NCI-H748 treated with DMSO at 0.1 percent for 48 hours (cell line): ENCODE results near the gene UBE2J2.
A peak's percentile ranks its signal among the peaks of the same experiment; 100 is the strongest.

Experiments
- DNase-seq: peaks from one replicate; lab custom pipeline; 2025; lab: John Stamatoyannopoulos, UW

The UBE2J2 gene

DNA sequence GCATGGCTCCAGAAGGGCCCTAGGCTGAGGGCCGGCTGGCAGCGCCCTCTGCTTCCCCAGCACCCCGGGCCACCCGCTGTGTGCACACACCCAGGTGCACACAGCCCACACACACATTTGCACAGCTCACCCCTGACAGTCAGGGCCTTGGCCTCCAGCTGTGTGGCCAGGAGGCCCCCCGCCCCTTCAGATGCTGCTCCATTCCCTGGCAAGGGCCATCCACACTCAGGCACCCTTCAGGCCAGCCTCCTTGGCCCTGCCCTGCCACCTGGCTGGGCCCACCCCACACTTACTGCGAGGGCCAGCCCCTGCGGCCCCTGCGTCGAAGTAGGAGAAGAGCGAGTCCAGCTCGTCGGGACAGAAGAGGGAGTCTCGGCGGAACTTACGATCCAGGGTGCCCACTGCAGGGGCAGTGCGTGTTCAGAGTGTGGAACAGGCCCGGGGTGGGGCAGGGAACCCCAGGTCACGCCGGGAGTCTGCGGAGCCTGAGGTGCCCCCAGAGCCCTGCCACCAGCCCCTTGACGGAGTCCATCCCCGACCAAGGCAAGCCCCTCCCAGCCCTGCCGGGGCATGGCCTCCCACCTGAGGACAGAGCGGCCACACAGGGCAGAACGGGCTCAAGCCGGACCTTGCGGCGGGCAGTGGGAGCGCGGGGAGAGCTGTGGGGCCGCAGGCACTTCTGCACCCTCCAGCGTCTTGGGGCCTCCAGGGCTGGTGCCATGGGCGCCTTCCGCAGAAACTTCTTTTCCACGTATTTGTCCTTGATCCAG lies 21.7 kb upstream of the UBE2J2 start:
- no peak for DNase-seq

DNA sequence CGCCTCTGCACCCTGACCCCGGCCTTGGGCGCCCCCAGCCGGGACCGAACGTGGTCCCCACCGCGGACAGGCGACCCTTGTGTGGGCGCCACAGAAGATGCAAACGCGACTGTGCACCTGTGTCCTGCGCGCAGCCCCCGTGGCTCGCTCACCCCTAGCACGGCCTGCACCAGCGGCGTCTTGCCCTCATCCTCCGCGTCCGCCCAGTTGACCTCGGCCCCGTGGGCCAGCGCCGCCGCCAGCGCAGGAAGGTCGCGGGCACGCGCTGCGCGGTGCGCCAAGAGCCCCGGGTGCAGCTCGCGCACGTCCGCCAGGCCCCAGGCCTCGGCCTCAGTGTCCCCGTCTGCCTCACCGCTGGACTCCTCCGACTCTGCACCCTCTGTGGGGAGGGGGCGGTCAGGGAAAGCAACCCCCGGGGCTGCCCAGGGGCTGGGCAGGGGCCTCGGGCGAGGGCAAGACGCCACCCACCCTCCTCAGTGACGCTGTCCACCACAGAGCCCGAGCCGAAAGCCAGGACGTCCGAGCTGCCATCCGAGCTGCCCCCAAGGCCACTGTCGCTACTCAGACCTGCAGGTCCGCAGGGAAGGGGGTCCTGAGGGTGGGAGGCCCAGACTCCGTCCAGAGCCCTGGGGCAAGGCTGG lies 20.7 kb upstream of the UBE2J2 start:
- DNase-seq, result no peak

DNA sequence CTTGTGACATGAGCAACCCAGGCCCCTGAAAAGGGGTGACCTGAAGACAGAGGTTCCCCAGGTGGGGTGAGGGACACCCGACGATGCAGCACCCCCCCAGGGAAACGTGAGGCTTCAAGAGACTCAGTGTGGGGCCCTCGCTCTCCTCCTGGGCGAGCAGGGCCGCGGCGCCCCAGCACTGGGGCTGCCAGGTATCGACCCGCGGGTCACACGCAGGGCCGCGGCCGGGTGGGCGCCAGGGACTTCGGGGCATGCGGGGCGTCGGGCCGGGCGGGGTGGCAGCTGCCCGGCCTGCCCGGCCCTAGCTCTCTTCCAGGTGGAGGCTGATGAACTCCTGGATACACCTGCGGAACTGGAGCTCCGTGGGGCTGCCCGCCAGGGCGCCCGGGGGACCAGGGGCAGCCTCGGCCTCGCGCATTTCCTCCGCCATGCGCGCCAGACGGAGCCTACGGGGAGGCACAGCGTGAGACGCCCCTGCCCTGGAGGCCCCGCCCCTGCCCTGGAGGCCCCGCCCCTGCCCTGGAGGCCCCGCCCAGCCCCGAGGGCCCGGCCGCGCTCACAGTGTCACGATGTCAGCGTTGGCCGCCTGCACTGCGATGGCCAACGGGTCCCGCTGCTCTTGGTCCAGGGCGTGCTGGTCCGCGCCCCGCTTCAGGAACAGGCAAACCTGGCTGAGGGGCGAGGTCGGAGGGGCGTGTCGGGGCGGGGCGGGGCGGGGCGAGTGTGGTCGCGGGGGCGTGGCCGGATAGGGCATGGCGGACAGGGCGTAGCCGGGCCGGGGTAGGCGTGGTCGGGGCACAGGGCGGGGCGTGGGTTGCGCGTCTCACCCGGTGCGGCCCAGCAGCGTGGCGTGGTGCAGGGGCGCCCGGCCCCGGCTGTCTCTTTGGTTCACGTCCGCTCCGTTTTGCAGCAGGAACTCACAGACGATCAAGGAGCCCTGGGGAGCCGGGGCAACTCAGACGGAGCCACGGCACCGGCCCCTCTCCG lies 19.9 kb upstream of the UBE2J2 start:
- no peak for DNase-seq

GRCh38 chr1:1292851-1293250 lies 19.2 kb upstream of the UBE2J2 start:
- no peak for DNase-seq

DNA sequence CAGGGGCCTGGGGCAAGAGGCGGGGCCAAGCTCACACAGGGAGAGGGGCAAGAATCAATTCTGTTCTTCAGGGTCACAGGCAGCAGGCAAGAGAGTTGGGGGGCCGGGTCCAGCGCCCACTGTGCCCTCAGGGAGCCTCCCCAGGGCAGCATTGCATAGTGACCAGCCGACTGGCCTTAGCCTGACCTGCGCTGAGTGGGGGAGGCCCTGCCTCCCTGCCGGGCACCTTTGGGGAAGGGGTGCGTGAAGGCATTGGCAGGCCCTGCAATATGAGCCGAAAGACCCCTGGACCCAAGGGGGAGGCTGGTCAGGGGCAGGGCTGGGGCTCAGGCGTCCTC lies 18.8 kb upstream of the UBE2J2 start:
- DNase-seq, result no peak

GRCh38 chr1:1291548-1292441 lies 18.1 kb upstream of the UBE2J2 start:
- DNase-seq, result peak; percentile 52

DNA sequence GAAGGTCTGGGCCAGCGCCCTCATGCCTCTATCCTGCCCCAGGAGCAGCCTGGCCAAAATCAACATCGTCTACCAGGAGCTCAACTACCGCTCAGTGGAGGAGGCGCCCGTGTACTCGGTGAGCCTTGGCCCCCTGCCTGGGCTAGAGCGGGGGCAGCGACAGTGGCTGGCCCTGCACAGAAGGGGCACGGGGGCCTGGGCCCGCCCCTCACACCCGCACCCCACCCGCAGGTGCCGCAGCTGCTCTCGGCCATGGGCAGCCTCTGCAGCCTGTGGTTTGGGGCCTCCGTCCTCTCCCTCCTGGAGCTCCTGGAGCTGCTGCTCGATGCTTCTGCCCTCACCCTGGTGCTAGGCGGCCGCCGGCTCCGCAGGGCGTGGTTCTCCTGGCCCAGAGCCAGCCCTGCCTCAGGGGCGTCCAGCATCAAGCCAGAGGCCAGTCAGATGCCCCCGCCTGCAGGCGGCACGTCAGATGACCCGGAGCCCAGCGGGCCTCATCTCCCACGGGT lies 17.4 kb upstream of the UBE2J2 start:
- DNase-seq, result peak; percentile 17

GRCh38 chr1:1290238-1290731 lies 16.6 kb upstream of the UBE2J2 start:
- DNase-seq, result peak; percentile 7

DNA sequence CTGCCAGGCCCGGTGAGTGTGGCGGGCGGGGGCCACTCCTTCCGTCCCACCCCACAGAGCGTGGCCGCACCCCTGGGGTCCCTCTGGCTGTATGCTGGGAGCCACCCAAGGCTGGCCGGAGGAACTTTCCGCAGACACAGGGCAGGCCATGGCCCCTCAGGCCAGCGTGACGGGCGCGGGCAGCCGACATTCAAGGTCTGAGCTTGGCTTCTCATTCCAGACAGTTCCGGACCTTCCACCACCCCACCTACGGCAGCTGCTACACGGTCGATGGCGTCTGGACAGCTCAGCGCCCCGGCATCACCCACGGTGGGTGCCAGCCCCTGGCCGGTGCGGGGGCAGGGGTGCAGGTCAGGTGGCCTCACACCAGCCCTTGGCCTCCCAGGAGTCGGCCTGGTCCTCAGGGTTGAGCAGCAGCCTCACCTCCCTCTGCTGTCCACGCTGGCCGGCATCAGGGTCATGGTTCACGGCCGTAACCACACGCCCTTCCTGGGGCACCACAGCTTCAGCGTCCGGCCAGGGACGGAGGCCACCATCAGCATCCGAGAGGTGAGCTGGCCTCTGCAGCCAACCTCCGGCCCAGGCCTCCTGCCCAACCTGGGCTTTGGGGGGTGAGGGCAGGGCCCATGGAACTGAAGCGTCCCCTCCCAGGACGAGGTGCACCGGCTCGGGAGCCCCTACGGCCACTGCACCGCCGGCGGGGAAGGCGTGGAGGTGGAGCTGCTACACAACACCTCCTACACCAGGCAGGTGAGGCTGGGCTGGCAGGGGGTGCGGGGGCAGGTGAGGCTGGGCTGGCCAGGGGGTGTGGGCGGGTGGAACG lies 13.8 kb upstream of the UBE2J2 start:
- no peak for DNase-seq

DNA sequence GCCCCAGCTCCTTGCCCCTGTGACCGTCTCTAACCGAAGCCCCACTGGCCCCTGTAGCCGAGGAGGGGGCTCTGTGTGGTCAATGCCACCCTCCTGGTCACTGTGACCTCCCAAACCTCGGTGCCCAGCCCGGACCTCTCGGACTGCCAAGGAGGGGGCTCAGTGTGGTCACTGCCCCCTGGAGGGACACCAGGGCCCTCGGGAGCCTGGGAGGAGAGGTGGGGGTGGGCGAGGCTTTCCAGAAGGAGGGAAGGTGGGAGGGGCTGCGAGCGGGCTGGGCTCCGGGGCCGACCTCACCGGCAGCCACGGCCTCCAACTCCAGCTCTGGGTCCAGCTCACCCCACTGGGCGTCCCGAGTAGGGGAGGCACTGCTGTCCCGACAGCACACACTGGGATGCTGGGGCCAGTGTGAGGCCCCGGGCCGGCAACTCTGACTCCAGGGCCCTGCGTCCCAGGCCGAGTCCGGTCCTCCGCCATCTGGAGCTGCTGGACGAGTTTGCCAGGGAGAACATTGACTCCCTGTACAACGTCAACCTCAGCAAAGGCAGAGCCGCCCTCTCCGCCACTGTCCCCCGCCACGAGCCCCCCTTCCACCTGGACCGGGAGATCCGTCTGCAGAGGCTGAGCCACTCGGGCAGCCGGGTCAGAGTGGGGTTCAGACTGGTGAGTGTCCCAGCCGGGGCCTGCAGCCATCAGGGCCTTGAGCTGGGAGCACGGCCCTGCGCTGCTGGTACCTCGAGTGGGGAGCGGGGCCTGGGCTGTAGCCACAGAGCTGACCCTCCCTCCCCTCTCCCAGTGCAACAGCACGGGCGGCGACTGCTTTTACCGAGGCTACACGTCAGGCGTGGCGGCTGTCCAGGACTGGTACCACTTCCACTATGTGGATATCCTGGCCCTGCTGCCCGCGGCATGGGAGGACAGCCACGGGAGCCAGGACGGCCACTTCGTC lies 12.9 kb upstream of the UBE2J2 start:
- no peak for DNase-seq

- DNase-seq, result no peak
Measured at GRCh38 chr1:1285611-1286311, 12.1 kb upstream of the UBE2J2 start.

DNA sequence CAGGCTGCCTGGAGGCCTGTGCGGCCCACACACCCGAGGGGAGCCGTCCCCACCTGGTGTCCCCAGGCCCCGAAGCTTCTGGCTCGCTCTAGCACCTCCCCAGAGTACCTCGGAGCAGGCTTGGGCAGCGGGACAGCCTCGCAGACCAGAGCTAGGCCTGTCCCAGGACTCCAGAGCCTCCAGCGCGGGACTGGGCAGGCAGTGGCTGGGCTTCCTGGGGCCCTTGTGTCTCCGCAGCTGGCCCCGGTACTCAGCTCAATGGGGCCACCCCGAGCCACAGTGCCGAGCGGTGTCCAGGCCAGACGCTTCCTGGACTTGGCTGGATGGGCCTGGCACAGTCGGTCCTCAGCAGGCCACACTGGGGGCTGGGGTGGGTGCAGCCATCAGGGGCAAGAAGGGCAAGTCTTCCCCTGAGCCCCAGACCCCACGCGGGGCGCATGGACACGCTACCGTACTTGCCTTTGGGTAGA lies 11.5 kb upstream of the UBE2J2 start:
- no peak for DNase-seq

DNA sequence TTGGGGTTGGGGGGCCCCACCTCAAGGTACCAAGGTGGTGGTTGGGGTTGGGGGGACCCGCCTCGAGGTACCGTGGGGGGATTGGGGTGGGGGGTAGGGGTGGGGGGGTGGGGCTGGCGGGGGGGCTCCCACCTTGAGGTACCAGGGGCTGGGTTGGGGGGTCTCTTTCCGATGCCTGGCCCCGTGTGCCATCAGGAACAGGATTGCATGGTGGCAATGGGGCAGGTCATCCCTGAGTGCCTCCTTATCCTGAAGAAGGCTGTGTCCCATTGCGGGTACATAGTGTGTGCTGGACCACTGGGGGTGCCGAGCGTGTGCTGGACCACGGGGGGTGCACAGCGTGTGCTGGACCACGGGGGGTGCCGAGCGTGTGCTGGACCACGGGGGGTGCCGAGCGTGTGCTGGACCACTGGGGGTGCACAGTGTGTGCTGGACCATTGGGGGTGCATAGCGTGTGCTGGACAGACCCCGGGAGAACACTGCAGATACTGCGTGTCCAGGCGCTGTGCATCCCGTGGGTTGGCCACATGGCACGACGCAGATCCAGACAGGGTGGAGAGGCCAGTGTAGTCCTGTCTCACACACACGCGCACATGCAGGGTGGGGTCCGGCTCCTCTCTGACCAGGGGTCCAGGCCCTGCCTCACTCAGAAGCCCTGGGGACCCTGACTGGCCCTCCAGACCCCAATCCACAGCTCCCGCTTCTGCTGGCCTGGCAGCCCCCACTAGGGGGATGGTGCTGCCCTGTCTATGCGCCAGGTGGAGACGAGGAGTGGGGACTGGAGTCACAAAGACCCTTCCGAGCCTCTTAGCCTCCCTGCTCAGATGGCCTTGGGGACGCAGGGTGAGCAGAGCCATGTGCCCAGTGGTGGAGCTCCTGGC lies 10.8 kb upstream of the UBE2J2 start:
- DNase-seq, result no peak

DNA sequence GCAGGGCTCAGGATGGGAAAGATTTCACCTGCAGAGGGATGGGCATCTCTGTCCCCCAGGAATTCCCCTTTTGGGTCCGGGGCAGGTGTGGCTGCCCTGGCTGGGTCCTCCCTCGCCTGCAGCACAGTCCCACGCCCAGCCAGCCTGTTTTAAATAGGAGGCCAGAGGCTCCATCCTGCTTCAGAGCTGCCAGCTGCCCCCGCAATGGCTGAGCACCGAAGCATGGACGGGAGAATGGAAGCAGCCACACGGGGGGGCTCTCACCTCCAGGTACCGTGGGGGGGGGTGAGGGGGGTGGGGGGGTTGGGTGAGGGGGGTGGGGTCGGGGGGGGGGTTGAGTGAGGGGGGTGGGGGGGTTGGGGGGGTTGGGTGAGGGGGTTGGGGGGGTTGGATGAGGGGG lies 10.2 kb upstream of the UBE2J2 start:
- DNase-seq, result no peak

- no peak for DNase-seq
Measured at GRCh38 chr1:1282998-1283397, 9.3 kb upstream of the UBE2J2 start.

GRCh38 chr1:1281533-1282321 lies 8.1 kb upstream of the UBE2J2 start:
- DNase-seq, result no peak
